Activated CD4-positive, alpha-beta T cell treated with anti-CD3 and anti-CD28 coated beads, Interleukin-2, amount 10 ng/mL, durations not matched to agents 7 days and 5 days (primary cell): Measurements from ENCODE around the gene MKLN1. TPM values are rescaled to one million over a fixed set of nuclear protein-coding genes. Genes with fewer than 3 reads are reported as not detected.

Experiments used
- CTCF ChIA-PET: fragments of 350-600 bp; sonication (Branson Sonifier 250); formaldehyde crosslinking; loops from one replicate; lab custom pipeline; 2021; ENCODE audit warnings: antibody characterized with exemption; lab: Charles Lee
- POLR2A ChIA-PET: fragments of 350-600 bp; sonication (Branson Sonifier 250); formaldehyde crosslinking; loops from one replicate; lab custom pipeline; 2021; ENCODE audit warnings: antibody characterized with exemption; lab: Charles Lee
- DNase-seq: peaks from one replicate; pipeline ENCODE4 v3.0.0-alpha.2; 2020
- H3K27ac Mint-ChIP-seq: one replicate; pipeline ENCODE4 v1.8.0; 2021; ENCODE audit warnings: mild to moderate bottlenecking, moderate library complexity, mixed read lengths
- H3K27me3 Mint-ChIP-seq: one replicate; pipeline ENCODE4 v1.8.0; 2021; ENCODE audit warnings: mixed read lengths
- H3K36me3 Mint-ChIP-seq: one replicate; pipeline ENCODE4 v1.8.0; 2021; ENCODE audit warnings: low read depth, mixed read lengths
- H3K4me1 Mint-ChIP-seq: one replicate; pipeline ENCODE4 v1.8.0; 2021; ENCODE audit warnings: mixed read lengths
- H3K4me3 Mint-ChIP-seq: one replicate; pipeline ENCODE4 v1.8.0; 2021; ENCODE audit warnings: mild to moderate bottlenecking, moderate library complexity, mixed read lengths
- H3K9me3 Mint-ChIP-seq: one replicate; pipeline ENCODE4 v1.8.0; 2021; ENCODE audit warnings: mixed read lengths
- total RNA-seq, 2 experiments: library from RNA; stranded (reverse); gene quantifications; one replicate each; pipeline ENCODE4 v1.2.3, GENCODE V29; 2021

The MKLN1 gene
- total RNA-seq, 2 experiments from 2014 or later, result 36.8 to 40.1 TPM

GRCh38 chr7:131489881-131490280 lies 162.2 kb downstream of the MKLN1 start:
- DNase-seq, result no peak
- Mint-ChIP-seq H3K4me3 (no peak overlapping the region), H3K36me3 (peaks cover 10% of the 10 kb centered on the region), H3K4me1 (no peaks in the 10 kb centered on the region), H3K27ac (no peak overlapping the region), H3K27me3 (no peaks in the 10 kb centered on the region), H3K9me3 (no peaks in the 10 kb centered on the region)
- POLR2A ChIA-PET, result no interaction called here
- CTCF ChIA-PET, result interaction anchor here (0.6 kb wide), 1 partner anchor 71 kb away, joined by 4 read pairs; no protein-coding TSS in a partner anchor

- Mint-ChIP-seq H3K36me3 (peaks cover 15% of the 10 kb centered on the region), H3K27me3 (no peaks in the 10 kb centered on the region), H3K27ac (no peak overlapping the region), H3K4me1 (no peaks in the 10 kb centered on the region), H3K4me3 (no peak overlapping the region), H3K9me3 (no peaks in the 10 kb centered on the region)
- CTCF ChIA-PET, result interaction anchor here (0.7 to 1.3 kb wide), 5 partner anchors 9 to 435 kb away, joined by 3 to 4 read pairs (median 3); no protein-coding TSS in a partner anchor
- POLR2A ChIA-PET, result no interaction called here
- no peak for DNase-seq
Observed at GRCh38 chr7:131493081-131493480, 165.4 kb downstream of the MKLN1 start.

- CTCF ChIA-PET, result interaction anchor here (0.5 to 1.3 kb wide), 5 partner anchors 11 to 554 kb away, joined by 3 to 4 read pairs (median 3); no protein-coding TSS in a partner anchor
Observed at GRCh38 chr7:131493581-131493980, 165.9 kb downstream of the MKLN1 start.

GRCh38 chr7:131494182-131494581 lies 166.5 kb downstream of the MKLN1 start:
- POLR2A ChIA-PET, result no interaction called here
- no peaks in the 10 kb centered on the region for H3K9me3 Mint-ChIP-seq
- no peak overlapping the region for H3K4me3 Mint-ChIP-seq
- H3K27me3 Mint-ChIP-seq, result no peaks in the 10 kb centered on the region
- CTCF ChIA-PET, result interaction anchor here (0.5 to 1.3 kb wide), 3 partner anchors 10 to 554 kb away, joined by 3 read pairs; no protein-coding TSS in a partner anchor
- no peaks in the 10 kb centered on the region for H3K4me1 Mint-ChIP-seq
- DNase-seq, result no peak
- H3K36me3 Mint-ChIP-seq, result peaks cover 11% of the 10 kb centered on the region
- no peak overlapping the region for H3K27ac Mint-ChIP-seq

More at GRCh38 chr7:131493581-131493980, 165.9 kb downstream of the MKLN1 start:
- Mint-ChIP-seq H3K27ac (no peak overlapping the region), H3K4me1 (no peaks in the 10 kb centered on the region), H3K9me3 (no peaks in the 10 kb centered on the region), H3K4me3 (no peak overlapping the region), H3K27me3 (no peaks in the 10 kb centered on the region), H3K36me3 (peaks cover 14% of the 10 kb centered on the region)
- POLR2A ChIA-PET, result no interaction called here
- DNase-seq, result no peak

GRCh38 chr7:131495669-131496498 lies 168.2 kb downstream of the MKLN1 start:
- peaks cover 7% of the 10 kb centered on the region for H3K4me1 Mint-ChIP-seq
- DNase-seq, result no peak
- H3K9me3 Mint-ChIP-seq, result no peaks in the 10 kb centered on the region
- no peak overlapping the region for H3K27ac Mint-ChIP-seq
- H3K4me3 Mint-ChIP-seq, result no peak overlapping the region
- no peaks in the 10 kb centered on the region for H3K27me3 Mint-ChIP-seq
- peaks cover 14% of the 10 kb centered on the region for H3K36me3 Mint-ChIP-seq
- CTCF ChIA-PET, result interaction anchor here (3.0 kb wide), 1 partner anchor 12 kb away, joined by 10 read pairs; no protein-coding TSS in a partner anchor
- POLR2A ChIA-PET, result no interaction called here

- Mint-ChIP-seq H3K4me1 (peaks cover 22% of the 10 kb centered on the region), H3K27ac (no peak overlapping the region), H3K4me3 (no peak overlapping the region), H3K36me3 (peaks cover 14% of the 10 kb centered on the region), H3K27me3 (no peaks in the 10 kb centered on the region), H3K9me3 (no peaks in the 10 kb centered on the region)
- ChIA-PET POLR2A (no interaction called here), CTCF (interaction anchor here (1.4 to 3.0 kb wide), 2 partner anchors 10 to 47 kb away, joined by 4 to 10 read pairs; no protein-coding TSS in a partner anchor)
- DNase-seq, result no peak
Observed at GRCh38 chr7:131497454-131497853, 169.8 kb downstream of the MKLN1 start.

GRCh38 chr7:131498237-131498885 lies 170.7 kb downstream of the MKLN1 start:
- Mint-ChIP-seq H3K9me3 (no peaks in the 10 kb centered on the region), H3K4me3 (no peak overlapping the region), H3K4me1 (peaks cover 26% of the 10 kb centered on the region), H3K27me3 (no peaks in the 10 kb centered on the region), H3K27ac (no peak overlapping the region), H3K36me3 (peaks cover 14% of the 10 kb centered on the region)
- DNase-seq, result no peak
- POLR2A ChIA-PET, result interaction anchor here (0.6 kb wide), 1 partner anchor 489 kb away, joined by 5 read pairs; no protein-coding TSS in a partner anchor
- CTCF ChIA-PET, result interaction anchor here (0.7 to 3.0 kb wide), 6 partner anchors 9 to 1224 kb away, joined by 3 to 10 read pairs (median 5); no protein-coding TSS in a partner anchor

DNA sequence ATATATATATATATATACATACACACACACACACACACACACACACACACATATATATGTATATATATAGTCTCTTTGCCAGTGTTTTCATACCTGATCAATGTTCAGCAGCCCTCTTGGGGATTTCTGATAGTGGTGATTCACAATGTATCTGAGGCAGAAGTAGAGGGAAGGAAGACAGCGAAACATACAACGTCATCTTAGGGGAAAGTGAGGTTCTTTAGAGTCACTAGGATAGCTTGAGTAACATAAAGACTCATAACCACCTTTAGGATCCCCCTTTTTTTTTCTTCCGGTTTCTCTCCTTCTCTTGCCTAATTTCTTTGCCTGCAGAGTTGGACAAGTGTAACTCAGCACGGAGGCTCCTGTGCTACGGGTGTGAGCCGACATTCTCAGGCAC lies 172.1 kb downstream of the MKLN1 start:
- Mint-ChIP-seq H3K27ac (no peak overlapping the region), H3K36me3 (peaks cover 14% of the 10 kb centered on the region), H3K4me1 (peaks cover 26% of the 10 kb centered on the region), H3K9me3 (no peaks in the 10 kb centered on the region), H3K4me3 (no peak overlapping the region), H3K27me3 (no peaks in the 10 kb centered on the region)
- no peak for DNase-seq
- ChIA-PET POLR2A (no interaction called here), CTCF (interaction anchor here (1.1 to 2.5 kb wide), 2 partner anchors 9 to 11 kb away, joined by 3 to 12 read pairs; no protein-coding TSS in a partner anchor)

DNA sequence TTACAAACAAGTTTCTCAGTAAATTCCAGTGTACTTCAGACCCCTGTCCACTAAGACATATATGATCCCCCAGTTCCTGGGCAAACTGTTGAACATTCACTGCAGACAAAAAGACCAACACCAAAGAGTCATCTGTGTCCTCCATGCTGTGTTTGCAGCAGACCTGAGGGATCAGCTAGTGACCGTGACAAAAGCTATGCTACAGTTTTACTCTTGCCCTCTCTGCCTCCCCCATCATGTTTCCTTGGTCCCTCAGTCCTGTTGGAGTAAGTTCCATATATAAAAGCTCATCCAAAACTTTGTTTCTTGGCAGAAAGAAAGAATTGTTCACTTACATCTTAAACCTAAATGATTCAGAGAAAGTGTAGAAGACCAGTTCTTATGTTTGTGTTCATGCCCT lies 172.7 kb downstream of the MKLN1 start:
- POLR2A ChIA-PET, result no interaction called here
- no peaks in the 10 kb centered on the region for H3K27me3 Mint-ChIP-seq
- H3K9me3 Mint-ChIP-seq, result no peaks in the 10 kb centered on the region

DNA sequence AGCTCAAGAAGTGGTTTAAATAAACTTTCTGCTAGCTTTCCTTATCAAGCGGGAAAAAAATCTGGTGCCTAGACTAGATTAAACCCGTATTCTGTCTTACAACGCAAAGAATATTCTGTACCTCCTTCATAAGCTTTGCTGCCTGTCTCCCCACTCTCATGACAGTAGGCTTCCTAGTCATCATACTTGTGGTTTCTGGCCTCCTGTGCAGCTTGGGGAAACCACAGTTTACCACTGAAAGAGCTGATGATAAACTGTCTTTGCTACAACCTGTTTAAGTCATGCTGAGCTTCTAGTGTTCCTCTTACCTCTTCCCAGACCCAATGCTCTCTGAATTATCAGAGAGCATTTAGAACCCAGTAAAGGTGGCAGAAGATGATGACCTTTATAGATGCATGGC lies 173.7 kb downstream of the MKLN1 start:
- peak; percentile 74 for DNase-seq
- CTCF ChIA-PET, result interaction anchor here (0.6 to 2.5 kb wide), 5 partner anchors 8 to 28 kb away, joined by 3 to 12 read pairs (median 4); no protein-coding TSS in a partner anchor
- Mint-ChIP-seq H3K27me3 (no peaks in the 10 kb centered on the region), H3K4me1 (peaks cover 26% of the 10 kb centered on the region), H3K36me3 (peaks cover 14% of the 10 kb centered on the region), H3K9me3 (no peaks in the 10 kb centered on the region), H3K4me3 (no peak overlapping the region), H3K27ac (peak overlapping the region; percentile 71)
- POLR2A ChIA-PET, result no interaction called here

More for the DNA sequence above, 172.7 kb downstream of the MKLN1 start:
- no peak overlapping the region for H3K27ac Mint-ChIP-seq
- DNase-seq, result no peak
- H3K36me3 Mint-ChIP-seq, result peaks cover 14% of the 10 kb centered on the region
- peaks cover 26% of the 10 kb centered on the region for H3K4me1 Mint-ChIP-seq
- CTCF ChIA-PET, result interaction anchor here (0.9 to 2.5 kb wide), 3 partner anchors 9 to 13 kb away, joined by 3 to 12 read pairs (median 3); no protein-coding TSS in a partner anchor
- H3K4me3 Mint-ChIP-seq, result no peak overlapping the region

- no peak overlapping the region for H3K27ac Mint-ChIP-seq
- ChIA-PET CTCF (interaction anchor here (0.6 to 2.6 kb wide), 7 partner anchors 9 to 433 kb away, joined by 3 to 12 read pairs (median 4); no protein-coding TSS in a partner anchor), POLR2A (no interaction called here)
- H3K27me3 Mint-ChIP-seq, result no peaks in the 10 kb centered on the region
- H3K36me3 Mint-ChIP-seq, result peaks cover 9% of the 10 kb centered on the region
- no peak overlapping the region for H3K4me3 Mint-ChIP-seq
- no peak for DNase-seq
- H3K4me1 Mint-ChIP-seq, result peaks cover 26% of the 10 kb centered on the region
- no peaks in the 10 kb centered on the region for H3K9me3 Mint-ChIP-seq
Observed at GRCh38 chr7:131501930-131502685, 174.4 kb downstream of the MKLN1 start.
